ENCODE results near the gene ZSCAN5A. TPM values are rescaled to one million over a fixed set of nuclear protein-coding genes. Genes with fewer than 3 reads are reported as not detected.
"Not testable (repeated sequence)": the region's sequence is repeated elsewhere in the genome, so short reads cannot be mapped to it uniquely, and the experiment has no call there.

Gene ZSCAN5A
- total RNA-seq, 1 experiment from 2014 or later: 10.4 TPM

DNA sequence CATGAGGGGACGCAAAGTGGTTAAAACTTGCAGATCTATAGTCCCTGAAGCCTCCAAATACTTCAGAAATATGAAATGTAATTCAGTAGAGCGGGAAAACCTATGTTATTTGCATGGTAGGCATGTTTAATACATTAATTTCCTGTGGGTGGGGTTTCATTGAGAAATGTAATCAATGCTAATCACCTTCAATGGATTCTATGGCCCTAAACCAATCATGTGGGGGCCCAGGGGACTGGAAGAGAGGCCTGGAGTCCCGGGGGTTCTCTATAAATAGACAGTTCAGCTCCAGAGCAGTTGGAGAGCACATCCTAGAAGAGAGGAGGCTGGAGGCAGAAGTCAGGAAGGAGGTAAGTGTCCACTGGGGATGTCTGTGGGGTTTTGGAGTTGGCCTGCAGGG lies 112.7 kb downstream of the ZSCAN5A start, which contains the start of gene ZSCAN5C (continued):
- TF ChIP-seq ZNF232 (CRISPR knock-in tag; IDR thresholded peaks at IDR 0.05) (no peak), CBFB (CRISPR knock-in tag; IDR thresholded peaks at IDR 0.05; ENCODE audit: low read depth) (no peak), ZNF423 (CRISPR knock-in tag; IDR thresholded peaks at IDR 0.05) (no peak), ELF4 (CRISPR knock-in tag; IDR thresholded peaks at IDR 0.05; ENCODE audit: low read depth) (no peak)
- TF ChIP-seq, protein P1, sequence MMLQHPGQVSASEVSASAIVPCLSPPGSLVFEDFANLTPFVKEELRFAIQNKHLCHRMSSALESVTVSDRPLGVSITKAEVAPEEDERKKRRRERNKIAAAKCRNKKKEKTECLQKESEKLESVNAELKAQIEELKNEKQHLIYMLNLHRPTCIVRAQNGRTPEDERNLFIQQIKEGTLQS (CRISPR knock-in tag; conservative IDR thresholded peaks at IDR 0.05): no peak
- TF ChIP-seq, protein P2, sequence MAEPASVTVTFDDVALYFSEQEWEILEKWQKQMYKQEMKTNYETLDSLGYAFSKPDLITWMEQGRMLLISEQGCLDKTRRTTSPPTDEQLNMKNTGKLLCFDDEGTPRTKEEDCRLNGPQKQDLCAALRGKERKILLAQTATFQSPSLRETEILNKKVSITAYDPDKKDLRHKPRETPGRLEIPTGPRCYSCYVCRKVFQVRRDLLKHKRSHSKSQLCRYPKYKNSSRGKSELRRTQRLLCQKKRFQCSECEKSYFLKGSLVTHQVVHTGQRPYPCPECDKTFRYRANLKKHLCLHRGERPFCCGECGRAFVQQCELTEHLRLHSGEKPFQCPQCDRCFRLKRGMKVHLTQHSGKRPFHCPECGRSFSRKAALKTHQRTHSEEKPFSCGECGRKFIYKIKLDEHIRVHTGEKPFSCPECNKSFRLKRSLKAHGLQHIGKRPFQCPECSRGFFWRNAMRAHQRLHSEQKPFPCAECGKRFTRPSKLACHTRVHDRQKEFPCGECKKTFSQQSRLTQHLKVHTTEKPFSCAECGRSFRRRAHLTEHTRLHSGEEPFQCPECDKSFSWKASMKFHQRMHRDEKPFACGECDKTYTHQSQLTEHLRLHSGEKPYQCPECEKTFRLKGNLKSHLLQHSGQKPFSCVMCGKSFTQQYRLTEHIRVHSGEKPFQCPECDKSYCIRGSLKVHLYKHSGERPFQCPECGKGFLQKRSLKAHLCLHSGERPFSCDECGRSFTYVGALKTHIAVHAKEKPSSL (CRISPR knock-in tag; conservative IDR thresholded peaks at IDR 0.05): no peak
- TF ChIP-seq, protein P3, sequence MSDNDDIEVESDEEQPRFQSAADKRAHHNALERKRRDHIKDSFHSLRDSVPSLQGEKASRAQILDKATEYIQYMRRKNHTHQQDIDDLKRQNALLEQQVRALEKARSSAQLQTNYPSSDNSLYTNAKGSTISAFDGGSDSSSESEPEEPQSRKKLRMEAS (CRISPR knock-in tag; IDR thresholded peaks at IDR 0.05): no peak

DNA sequence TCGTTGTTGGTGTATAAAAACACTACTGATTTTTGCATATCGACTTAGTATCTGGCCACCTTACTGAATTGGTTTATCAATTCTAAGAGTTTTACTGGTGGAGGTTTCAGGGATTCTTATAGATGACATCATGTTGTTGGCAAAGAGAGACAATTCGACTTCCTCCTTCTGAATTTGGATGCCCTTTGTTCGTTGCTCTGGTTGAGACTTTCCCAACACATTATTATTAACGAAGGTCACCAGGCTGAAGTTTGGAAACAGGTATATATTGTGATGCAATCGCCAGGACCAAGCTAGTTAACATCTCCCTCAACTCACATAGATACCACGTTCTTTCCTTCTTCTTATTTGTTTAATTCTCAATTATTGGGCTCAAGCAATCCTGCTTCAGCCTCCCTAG lies 115.0 kb downstream of the ZSCAN5A start:
- Mint-ChIP-seq H3K4me1 (peaks cover 7% of the 10 kb centered on the region; the same call in 1 of the 2 replicates), H3K27ac (no peak overlapping the region; the same call in 1 of the 2 replicates), H3K27me3 (ENCODE audit: low read depth) (peaks cover 14% of the 10 kb centered on the region), H3K36me3 (no peaks in the 10 kb centered on the region), H3K9me3 (no peaks in the 10 kb centered on the region), H3K4me3 (no peak overlapping the region)
- no peak for ATAC-seq
- no peak for DNase-seq (ENCODE audit: low spot score)
- ChIA-PET CTCF (interaction anchor here (0.7 to 1.2 kb wide), 2 partner anchors 28 to 155 kb away, joined by 3 to 4 read pairs; no protein-coding TSS in a partner anchor), POLR2A (no interaction called here)
- TF ChIP-seq, protein P4, sequence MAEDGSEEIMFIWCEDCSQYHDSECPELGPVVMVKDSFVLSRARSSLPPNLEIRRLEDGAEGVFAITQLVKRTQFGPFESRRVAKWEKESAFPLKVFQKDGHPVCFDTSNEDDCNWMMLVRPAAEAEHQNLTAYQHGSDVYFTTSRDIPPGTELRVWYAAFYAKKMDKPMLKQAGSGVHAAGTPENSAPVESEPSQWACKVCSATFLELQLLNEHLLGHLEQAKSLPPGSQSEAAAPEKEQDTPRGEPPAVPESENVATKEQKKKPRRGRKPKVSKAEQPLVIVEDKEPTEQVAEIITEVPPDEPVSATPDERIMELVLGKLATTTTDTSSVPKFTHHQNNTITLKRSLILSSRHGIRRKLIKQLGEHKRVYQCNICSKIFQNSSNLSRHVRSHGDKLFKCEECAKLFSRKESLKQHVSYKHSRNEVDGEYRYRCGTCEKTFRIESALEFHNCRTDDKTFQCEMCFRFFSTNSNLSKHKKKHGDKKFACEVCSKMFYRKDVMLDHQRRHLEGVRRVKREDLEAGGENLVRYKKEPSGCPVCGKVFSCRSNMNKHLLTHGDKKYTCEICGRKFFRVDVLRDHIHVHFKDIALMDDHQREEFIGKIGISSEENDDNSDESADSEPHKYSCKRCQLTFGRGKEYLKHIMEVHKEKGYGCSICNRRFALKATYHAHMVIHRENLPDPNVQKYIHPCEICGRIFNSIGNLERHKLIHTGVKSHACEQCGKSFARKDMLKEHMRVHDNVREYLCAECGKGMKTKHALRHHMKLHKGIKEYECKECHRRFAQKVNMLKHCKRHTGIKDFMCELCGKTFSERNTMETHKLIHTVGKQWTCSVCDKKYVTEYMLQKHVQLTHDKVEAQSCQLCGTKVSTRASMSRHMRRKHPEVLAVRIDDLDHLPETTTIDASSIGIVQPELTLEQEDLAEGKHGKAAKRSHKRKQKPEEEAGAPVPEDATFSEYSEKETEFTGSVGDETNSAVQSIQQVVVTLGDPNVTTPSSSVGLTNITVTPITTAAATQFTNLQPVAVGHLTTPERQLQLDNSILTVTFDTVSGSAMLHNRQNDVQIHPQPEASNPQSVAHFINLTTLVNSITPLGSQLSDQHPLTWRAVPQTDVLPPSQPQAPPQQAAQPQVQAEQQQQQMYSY (CRISPR knock-in tag; IDR thresholded peaks at IDR 0.05): no peak
- no peak for TF ChIP-seq TEAD1 (CRISPR knock-in tag; IDR thresholded peaks at IDR 0.05)
- no peak for TF ChIP-seq KAT7 (CRISPR knock-in tag; IDR thresholded peaks at IDR 0.05; ENCODE audit: borderline replicate concordance)
- TF ChIP-seq, protein P5, sequence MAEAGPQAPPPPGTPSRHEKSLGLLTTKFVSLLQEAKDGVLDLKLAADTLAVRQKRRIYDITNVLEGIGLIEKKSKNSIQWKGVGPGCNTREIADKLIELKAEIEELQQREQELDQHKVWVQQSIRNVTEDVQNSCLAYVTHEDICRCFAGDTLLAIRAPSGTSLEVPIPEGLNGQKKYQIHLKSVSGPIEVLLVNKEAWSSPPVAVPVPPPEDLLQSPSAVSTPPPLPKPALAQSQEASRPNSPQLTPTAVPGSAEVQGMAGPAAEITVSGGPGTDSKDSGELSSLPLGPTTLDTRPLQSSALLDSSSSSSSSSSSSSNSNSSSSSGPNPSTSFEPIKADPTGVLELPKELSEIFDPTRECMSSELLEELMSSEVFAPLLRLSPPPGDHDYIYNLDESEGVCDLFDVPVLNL (CRISPR knock-in tag; IDR thresholded peaks at IDR 0.05; ENCODE audit: borderline replicate concordance, low read depth): no peak
- no peak for TF ChIP-seq FOXK1 (CRISPR knock-in tag; IDR thresholded peaks at IDR 0.05)
- TF ChIP-seq JAZF1 (CRISPR knock-in tag; IDR thresholded peaks at IDR 0.05): no peak
- no peak for TF ChIP-seq MXD4 (CRISPR knock-in tag; IDR thresholded peaks at IDR 0.05; ENCODE audit: borderline replicate concordance)
- TF ChIP-seq, protein P6, sequence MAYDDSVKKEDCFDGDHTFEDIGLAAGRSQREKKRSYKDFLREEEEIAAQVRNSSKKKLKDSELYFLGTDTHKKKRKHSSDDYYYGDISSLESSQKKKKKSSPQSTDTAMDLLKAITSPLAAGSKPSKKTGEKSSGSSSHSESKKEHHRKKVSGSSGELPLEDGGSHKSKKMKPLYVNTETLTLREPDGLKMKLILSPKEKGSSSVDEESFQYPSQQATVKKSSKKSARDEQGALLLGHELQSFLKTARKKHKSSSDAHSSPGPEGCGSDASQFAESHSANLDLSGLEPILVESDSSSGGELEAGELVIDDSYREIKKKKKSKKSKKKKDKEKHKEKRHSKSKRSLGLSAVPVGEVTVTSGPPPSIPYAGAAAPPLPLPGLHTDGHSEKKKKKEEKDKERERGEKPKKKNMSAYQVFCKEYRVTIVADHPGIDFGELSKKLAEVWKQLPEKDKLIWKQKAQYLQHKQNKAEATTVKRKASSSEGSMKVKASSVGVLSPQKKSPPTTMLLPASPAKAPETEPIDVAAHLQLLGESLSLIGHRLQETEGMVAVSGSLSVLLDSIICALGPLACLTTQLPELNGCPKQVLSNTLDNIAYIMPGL (CRISPR knock-in tag; IDR thresholded peaks at IDR 0.05): no peak
- TF ChIP-seq CBFB (CRISPR knock-in tag; IDR thresholded peaks at IDR 0.05; ENCODE audit: low read depth): no peak
- no peak for TF ChIP-seq ZBTB21 (CRISPR knock-in tag; IDR thresholded peaks at IDR 0.05; ENCODE audit: borderline replicate concordance)
- TF ChIP-seq MYBL2 (CRISPR knock-in tag; IDR thresholded peaks at IDR 0.05): no peak
- no peak for TF ChIP-seq ETV6 (CRISPR knock-in tag; IDR thresholded peaks at IDR 0.05)
- no peak for TF ChIP-seq JUN (CRISPR knock-in tag; IDR thresholded peaks at IDR 0.05)
- TF ChIP-seq, protein P7, sequence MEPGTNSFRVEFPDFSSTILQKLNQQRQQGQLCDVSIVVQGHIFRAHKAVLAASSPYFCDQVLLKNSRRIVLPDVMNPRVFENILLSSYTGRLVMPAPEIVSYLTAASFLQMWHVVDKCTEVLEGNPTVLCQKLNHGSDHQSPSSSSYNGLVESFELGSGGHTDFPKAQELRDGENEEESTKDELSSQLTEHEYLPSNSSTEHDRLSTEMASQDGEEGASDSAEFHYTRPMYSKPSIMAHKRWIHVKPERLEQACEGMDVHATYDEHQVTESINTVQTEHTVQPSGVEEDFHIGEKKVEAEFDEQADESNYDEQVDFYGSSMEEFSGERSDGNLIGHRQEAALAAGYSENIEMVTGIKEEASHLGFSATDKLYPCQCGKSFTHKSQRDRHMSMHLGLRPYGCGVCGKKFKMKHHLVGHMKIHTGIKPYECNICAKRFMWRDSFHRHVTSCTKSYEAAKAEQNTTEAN (CRISPR knock-in tag; IDR thresholded peaks at IDR 0.05): no peak

DNA sequence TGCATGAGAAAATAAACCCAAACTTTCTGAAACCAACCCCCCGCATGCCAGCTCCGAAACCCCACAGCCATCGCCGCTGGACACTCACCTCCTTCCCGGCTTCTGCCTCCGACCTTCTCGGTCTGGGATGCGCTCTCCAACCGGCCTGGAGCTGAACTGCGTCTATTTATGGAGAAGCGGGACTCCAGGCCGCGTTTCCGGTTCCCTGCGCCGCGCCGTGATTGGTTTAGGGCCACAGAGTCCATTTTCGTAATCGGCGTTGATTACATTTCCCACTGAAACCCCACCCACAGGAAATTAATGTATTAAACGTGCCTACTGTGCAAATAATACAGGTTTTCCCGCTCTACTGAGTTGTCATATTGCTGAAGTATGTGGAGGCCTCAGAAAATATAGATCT lies 117.0 kb downstream of the ZSCAN5A start, which contains the start of gene ZSCAN5B:
Gene ZSCAN5B, minus strand, starts transcription at position 138 of the 400 bp plus-strand sequence. CDS start 4,731 bp downstream, outside the sequence.
- H3K36me3 Mint-ChIP-seq; H3K27me3 Mint-ChIP-seq (ENCODE audit: low read depth); H3K4me3 Mint-ChIP-seq; H3K27ac Mint-ChIP-seq; DNase-seq (ENCODE audit: low spot score); ATAC-seq; H3K4me1 Mint-ChIP-seq; H3K9me3 Mint-ChIP-seq: not testable (repeated sequence)
- CTCF ChIA-PET: interaction anchor here (1.4 kb wide), 1 partner anchor 112 kb away, joined by 3 read pairs; no protein-coding TSS in a partner anchor
- POLR2A ChIA-PET: interaction anchor here (0.6 kb wide), 1 partner anchor 14 kb away, joined by 4 read pairs; no protein-coding TSS in a partner anchor

All from WTC11 (cell line).